Thymus (tissue), 11 donors: ENCODE measurements around the gene DTX2. TPM values are rescaled to one million over a fixed set of nuclear protein-coding genes. Genes with fewer than 3 reads are reported as not detected.
"Not testable (repeated sequence)": the region's sequence is repeated elsewhere in the genome, so short reads cannot be mapped to it uniquely, and the experiment has no call there.

Experiments used
- DNase-seq, 9 donors: peaks; one replicate each; pipeline ENCODE4 v3.0.0-alpha.2; 2013; ENCODE audit warnings: low spot score in 9 of 9, low read depth in 6 of 9, missing footprints in 1 of 9
- H3K27ac ChIP-seq, 2 donors: one replicate each; pipeline ENCODE4 v1.5.1; 2013; ENCODE audit warnings: control low read depth in 1 of 2, low read depth in 1 of 2, low read length in 1 of 2, mild to moderate bottlenecking in 1 of 2, moderate library complexity in 1 of 2
- H3K27me3 ChIP-seq, 2 donors: one replicate each; pipeline ENCODE4 v1.5.1; 2013; ENCODE audit warnings: low read length in 1 of 2; ENCODE audit not compliant: control insufficient read depth in 2 of 2, insufficient read depth in 1 of 2
- H3K36me3 ChIP-seq, 2 donors: one replicate each; pipeline ENCODE4 v1.5.1; 2013; ENCODE audit warnings: low read length in 1 of 2, mild to moderate bottlenecking in 1 of 2, moderate library complexity in 1 of 2; ENCODE audit not compliant: control insufficient read depth in 2 of 2, insufficient read depth in 2 of 2
- H3K4me1 ChIP-seq, 2 donors: one replicate each; pipeline ENCODE4 v1.5.1; 2013; ENCODE audit warnings: low read length in 2 of 2; ENCODE audit not compliant: control insufficient read depth in 2 of 2, insufficient read depth in 2 of 2
- H3K4me3 ChIP-seq, 2 donors: one replicate each; pipeline ENCODE4 v1.5.1; 2013; ENCODE audit warnings: low read length in 2 of 2, control low read depth in 1 of 2, mild to moderate bottlenecking in 1 of 2
- H3K9me3 ChIP-seq, 2 donors: one replicate each; pipeline ENCODE4 v1.5.1; 2013; ENCODE audit warnings: low read length in 1 of 2, mild to moderate bottlenecking in 1 of 2; ENCODE audit not compliant: control insufficient read depth in 2 of 2, insufficient read depth in 1 of 2
- WGBS: extraction: QIAGEN DNeasy Blood & Tissue Kit; methylation state at CpG from one replicate; pipeline ENCODE4 v1.1.7; 2013; 5-methylcytosine and 5-hydroxymethylcytosine counted together
- polyA plus RNA-seq: library from polyadenylated mRNA; stranded (reverse); fragments of 200-250 nt; gene quantifications from one replicate; pipeline ENCODE4 v1.2.3, GENCODE V29; 2013
- total RNA-seq: library from RNA; stranded (reverse); fragments of 120-200 nt; gene quantifications from one replicate; pipeline ENCODE4 v1.2.4, GENCODE V29; 2013
- donor health status: healthy.

Gene DTX2
- total and polyA plus RNA-seq, 2 donors = 7.9 to 50.3 TPM

- no peak for DNase-seq
- H3K27me3 ChIP-seq = no peaks in the 10 kb centered on the region
- no peak overlapping the region for H3K4me3 ChIP-seq
- H3K4me1 ChIP-seq = peaks cover 0 to 5% of the 10 kb centered on the region in 2 donors
- H3K36me3 ChIP-seq = peaks cover 22 to 37% of the 10 kb centered on the region in 2 donors
- H3K27ac ChIP-seq = no peak overlapping the region
- peaks cover 0 to 3% of the 10 kb centered on the region in 2 donors for H3K9me3 ChIP-seq
- WGBS = 98% methylated on average over 32 of the region's 32 CpGs
Observed at GRCh38 chr7:76505168-76506080, 43.9 kb downstream of the DTX2 start.

- no peak for DNase-seq
- H3K27ac ChIP-seq = no peak overlapping the region
- WGBS = 86% methylated on average over 5 of the region's 5 CpGs
- H3K4me3 ChIP-seq = no peak overlapping the region
- peaks cover 22 to 31% of the 10 kb centered on the region in 2 donors for H3K36me3 ChIP-seq
- peaks cover 0 to 3% of the 10 kb centered on the region in 2 donors for H3K9me3 ChIP-seq
- H3K4me1 ChIP-seq = peaks cover 0 to 5% of the 10 kb centered on the region in 2 donors
- no peaks in the 10 kb centered on the region for H3K27me3 ChIP-seq
Observed at GRCh38 chr7:76506081-76506440, 44.6 kb downstream of the DTX2 start.

GRCh38 chr7:76506643-76507042, 45.1 kb downstream of the DTX2 start:
- not testable (repeated sequence) for DNase-seq, H3K4me3 ChIP-seq, H3K27me3 ChIP-seq, H3K4me1 ChIP-seq, H3K27ac ChIP-seq, H3K9me3 ChIP-seq
- peaks cover 22 to 30% of the 10 kb centered on the region in 2 donors for H3K36me3 ChIP-seq
- 99% methylated on average over 8 of the region's 8 CpGs for WGBS

GRCh38 chr7:76507723-76508406, 46.4 kb downstream of the DTX2 start:
- no peak overlapping the region for H3K27ac ChIP-seq
- peaks cover 0 to 3% of the 10 kb centered on the region in 2 donors for H3K9me3 ChIP-seq
- peaks cover 0 to 5% of the 10 kb centered on the region in 2 donors for H3K4me1 ChIP-seq
- 90% methylated on average over 11 of the region's 11 CpGs for WGBS
- H3K27me3 ChIP-seq = no peaks in the 10 kb centered on the region
- no peak overlapping the region for H3K4me3 ChIP-seq
- peaks cover 16 to 19% of the 10 kb centered on the region in 2 donors for H3K36me3 ChIP-seq
- no peak for DNase-seq

- H3K9me3 ChIP-seq = peaks cover 0 to 3% of the 10 kb centered on the region in 2 donors
- H3K27ac ChIP-seq = no peak within 1 kb of the TSS
- DNase-seq = no peak
- no peaks in the 10 kb centered on the region for H3K27me3 ChIP-seq
- H3K4me3 ChIP-seq = no peak within 1 kb of the TSS
- H3K36me3 ChIP-seq = peaks cover 10% of the 10 kb centered on the region in 2 donors
- peaks cover 0 to 5% of the 10 kb centered on the region in 2 donors for H3K4me1 ChIP-seq
- 70% methylated on average over 20 of the region's 20 CpGs for WGBS
Observed at GRCh38 chr7:76509931-76510877, 48.7 kb downstream of the DTX2 start, which contains the start of gene UPK3B. UPK3B (plus strand) TSS chr7:76510552; CDS start chr7:76510653, 101 bp downstream.

- H3K36me3 ChIP-seq, DNase-seq: not testable (repeated sequence)
- 92% methylated on average over 16 of the region's 24 CpGs for WGBS
Observed at GRCh38 chr7:76511200-76511910, 49.8 kb downstream of the DTX2 start.

GRCh38 chr7:76511911-76512885, 50.7 kb downstream of the DTX2 start:
- WGBS = 97% methylated on average over 16 of the region's 31 CpGs
- not testable (repeated sequence) for H3K36me3 ChIP-seq, H3K9me3 ChIP-seq, H3K4me1 ChIP-seq, H3K27ac ChIP-seq, H3K27me3 ChIP-seq, DNase-seq, H3K4me3 ChIP-seq

More at GRCh38 chr7:76511200-76511910, 49.8 kb downstream of the DTX2 start:
- H3K9me3 ChIP-seq, H3K27ac ChIP-seq, H3K4me1 ChIP-seq, H3K27me3 ChIP-seq, H3K4me3 ChIP-seq: not testable (repeated sequence)
